Measurements from ENCODE around the gene TPPP3.

- TF ChIP-seq CTCF (IDR thresholded peaks at IDR 0.05) (no peak), POLR2A (IDR thresholded peaks at IDR 0.05) (no peak), EP300 (IDR thresholded peaks at IDR 0.05) (no peak)
Observed at GRCh38 chr16:67419931-67420330, 26.6 kb upstream of the TPPP3 start.

All from ovary (tissue), 3 donors.